NB4 (cell line): ENCODE measurements around the gene AMY2B.
"Not testable (repeated sequence)": the region's sequence is repeated elsewhere in the genome, so short reads cannot be mapped to it uniquely, and the experiment has no call there.

Source experiments
- DNase-seq: peaks from one replicate; pipeline ENCODE4 v3.0.0; 2010; ENCODE audit warnings: low read depth
- H3K4me3 ChIP-seq: one replicate; pipeline ENCODE4 v1.5.1; 2011; ENCODE audit warnings: mild to moderate bottlenecking, low read depth, low read length, moderate library complexity
- MAX ChIP-seq: IDR thresholded peaks from 2 replicates; pipeline ENCODE4 v1.6.1; 2011; ENCODE audit warnings: low read depth, low read length
- MYC ChIP-seq: IDR thresholded peaks from 2 replicates; pipeline ENCODE4 v1.6.1; 2011; ENCODE audit warnings: low read depth, low read length
- POLR2A ChIP-seq: IDR thresholded peaks from 2 replicates; pipeline ENCODE4 v1.6.1; 2011; ENCODE audit warnings: mild to moderate bottlenecking; ENCODE audit not compliant: insufficient read length; ENCODE audit errors: extremely low read depth
- TF ChIP-seq, protein P1 (sequence below): IDR thresholded peaks from one replicate; pipeline ENCODE4 v1.5.1; 2012; ENCODE audit warnings: low read depth, low read length

Gene AMY2B

GRCh38 chr1:103571289-103571688, at the start of gene AMY2B:
Gene AMY2B, plus strand, starts transcription at chr1:103571589. Its CDS starts 14 bp downstream, at chr1:103571603.
- DNase-seq, H3K4me3 ChIP-seq: not testable (repeated sequence)

DNA sequence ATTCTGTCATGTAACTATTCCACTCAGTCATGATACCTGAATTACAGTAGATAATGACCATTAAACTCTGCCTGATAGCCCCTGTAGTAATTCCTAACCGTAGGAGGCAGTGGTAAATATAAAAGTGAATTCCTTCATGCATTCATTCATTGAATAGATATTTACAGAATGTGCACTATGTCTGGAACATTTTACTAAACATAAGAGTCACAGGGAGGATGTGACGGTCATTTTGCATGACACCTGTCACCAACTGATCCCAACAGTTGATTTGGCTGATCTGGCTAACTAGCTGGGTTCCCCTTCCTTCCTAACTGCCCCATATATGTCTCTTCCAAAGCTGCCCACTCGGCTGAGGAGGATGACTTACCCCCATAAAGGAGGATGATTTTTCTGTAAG, 48.0 kb upstream of the AMY2B start:
- TF ChIP-seq POLR2A: no peak
- no peak for DNase-seq
- H3K4me3 ChIP-seq: no peak overlapping the region

- peak; percentile 56 for DNase-seq
- peak overlapping the region; percentile 63 for H3K4me3 ChIP-seq
- TF ChIP-seq, protein P1, sequence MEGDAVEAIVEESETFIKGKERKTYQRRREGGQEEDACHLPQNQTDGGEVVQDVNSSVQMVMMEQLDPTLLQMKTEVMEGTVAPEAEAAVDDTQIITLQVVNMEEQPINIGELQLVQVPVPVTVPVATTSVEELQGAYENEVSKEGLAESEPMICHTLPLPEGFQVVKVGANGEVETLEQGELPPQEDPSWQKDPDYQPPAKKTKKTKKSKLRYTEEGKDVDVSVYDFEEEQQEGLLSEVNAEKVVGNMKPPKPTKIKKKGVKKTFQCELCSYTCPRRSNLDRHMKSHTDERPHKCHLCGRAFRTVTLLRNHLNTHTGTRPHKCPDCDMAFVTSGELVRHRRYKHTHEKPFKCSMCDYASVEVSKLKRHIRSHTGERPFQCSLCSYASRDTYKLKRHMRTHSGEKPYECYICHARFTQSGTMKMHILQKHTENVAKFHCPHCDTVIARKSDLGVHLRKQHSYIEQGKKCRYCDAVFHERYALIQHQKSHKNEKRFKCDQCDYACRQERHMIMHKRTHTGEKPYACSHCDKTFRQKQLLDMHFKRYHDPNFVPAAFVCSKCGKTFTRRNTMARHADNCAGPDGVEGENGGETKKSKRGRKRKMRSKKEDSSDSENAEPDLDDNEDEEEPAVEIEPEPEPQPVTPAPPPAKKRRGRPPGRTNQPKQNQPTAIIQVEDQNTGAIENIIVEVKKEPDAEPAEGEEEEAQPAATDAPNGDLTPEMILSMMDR: no peak
- TF ChIP-seq MAX (no peak), MYC (no peak), POLR2A (no peak)
Measured at GRCh38 chr1:103525114-103525606, 46.2 kb upstream of the AMY2B start.

GRCh38 chr1:103525607-103526507, 45.5 kb upstream of the AMY2B start, which contains the start of gene RNPC3:
Gene RNPC3, plus strand, starts transcription at chr1:103525699. Its CDS starts 372 bp downstream, at chr1:103526071.
- peak within 1 kb of the TSS; percentile 81 for H3K4me3 ChIP-seq
- peak; percentile 83 for DNase-seq
- TF ChIP-seq MYC (peak; percentile 60), POLR2A (peak; percentile 44), MAX (0 out of 2 replicates have a peak, but pooled peaks have one; percentile 14)
- TF ChIP-seq, protein P1: no peak

DNA sequence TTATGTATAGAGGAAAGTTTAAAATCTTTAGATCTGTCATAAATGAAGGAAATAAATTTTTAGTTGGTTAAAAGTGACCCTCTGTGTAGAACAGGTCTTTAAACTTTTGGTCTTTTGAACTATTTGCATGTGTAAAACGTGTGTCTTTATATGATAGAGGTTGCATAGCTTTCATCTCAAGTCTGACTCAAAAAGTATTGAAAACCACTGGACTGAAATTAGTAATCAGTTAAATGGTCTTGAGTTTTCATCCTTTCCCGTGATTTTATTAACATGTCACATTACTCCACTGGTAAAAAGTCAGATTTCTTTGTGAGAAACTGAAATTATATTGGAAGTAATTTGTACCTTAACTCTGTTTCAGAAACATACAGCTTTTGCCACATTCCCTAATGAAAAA, 44.1 kb upstream of the AMY2B start:
- TF ChIP-seq, protein P1: no peak
- TF ChIP-seq MYC (no peak), POLR2A (no peak), MAX (no peak)
- peak overlapping the region; percentile 81 for H3K4me3 ChIP-seq
- no peak for DNase-seq

- TF ChIP-seq POLR2A: no peak
- TF ChIP-seq MAX: no peak
- TF ChIP-seq, protein P1: no peak
- no peak for TF ChIP-seq MYC
- peak; percentile 2 for DNase-seq
- no peak overlapping the region for H3K4me3 ChIP-seq
Measured at GRCh38 chr1:103529746-103530145, 41.6 kb upstream of the AMY2B start.

- DNase-seq: no peak
- TF ChIP-seq MYC (no peak), POLR2A (no peak), MAX (no peak)
- TF ChIP-seq, protein P1: no peak
- no peak overlapping the region for H3K4me3 ChIP-seq
Measured at GRCh38 chr1:103538226-103538625, 33.2 kb upstream of the AMY2B start.
